ENCODE measurements around the gene SLC16A1. TPM values are rescaled to one million over a fixed set of nuclear protein-coding genes. Genes with fewer than 3 reads are reported as not detected.
A peak's percentile ranks its signal among the peaks of the same experiment; 100 is the strongest.
"Not testable (repeated sequence)": the region's sequence is repeated elsewhere in the genome, so short reads cannot be mapped to it uniquely, and the experiment has no call there.

Gene SLC16A1
- 104 and 107 TPM in 2 replicates for total RNA-seq (2014; rRNA removed; shearing (Covaris generic); ENCODE audit: low replicate concordance)

GRCh38 chr1:112955773-112956543, at the start of gene SLC16A1:
TSS of gene SLC16A1 (minus strand) at chr1:112956196. CDS start at chr1:112929308, 26,888 bp downstream.
- peaks cover 61% of the 10 kb centered on the region for H3K36me3 ChIP-seq
- H3K4me3 ChIP-seq: peak within 1 kb of the TSS; percentile 96
- H3K9me3 ChIP-seq: no peaks in the 10 kb centered on the region
- peak; percentile 97 for DNase-seq
- no peaks in the 10 kb centered on the region for H3K27me3 ChIP-seq

- Histone ChIP-seq H3K36me3 (peaks cover 41% of the 10 kb centered on the region), H3K27me3 (no peaks in the 10 kb centered on the region), H3K4me3 (no peak overlapping the region), H3K9me3 (no peaks in the 10 kb centered on the region)
- no peak for DNase-seq
Measured at GRCh38 chr1:113003751-113004690, 48.0 kb upstream of the SLC16A1 start.

- no peaks in the 10 kb centered on the region for H3K9me3 ChIP-seq
- no peaks in the 10 kb centered on the region for H3K27me3 ChIP-seq
- no peak overlapping the region for H3K4me3 ChIP-seq
- H3K36me3 ChIP-seq: peaks cover 37% of the 10 kb centered on the region
- DNase-seq: no peak
Measured at GRCh38 chr1:113002297-113002696, 46.3 kb upstream of the SLC16A1 start.

- Histone ChIP-seq H3K4me3 (no peak overlapping the region), H3K36me3 (peaks cover 31% of the 10 kb centered on the region), H3K9me3 (no peaks in the 10 kb centered on the region), H3K27me3 (no peaks in the 10 kb centered on the region)
- DNase-seq: peak; percentile 64
Measured at GRCh38 chr1:112998592-112999235, 42.7 kb upstream of the SLC16A1 start.

- no peak for DNase-seq
- H3K4me3 ChIP-seq: no peak overlapping the region
- peaks cover 24% of the 10 kb centered on the region for H3K36me3 ChIP-seq
- H3K27me3 ChIP-seq: no peaks in the 10 kb centered on the region
- no peaks in the 10 kb centered on the region for H3K9me3 ChIP-seq
Measured at GRCh38 chr1:112997781-112998180, 41.8 kb upstream of the SLC16A1 start.

GRCh38 chr1:112995890-112996289, 39.9 kb upstream of the SLC16A1 start:
- H3K36me3 ChIP-seq: peaks cover 17% of the 10 kb centered on the region
- no peak for DNase-seq
- no peaks in the 10 kb centered on the region for H3K27me3 ChIP-seq
- H3K9me3 ChIP-seq: no peaks in the 10 kb centered on the region
- H3K4me3 ChIP-seq: no peak overlapping the region

GRCh38 chr1:112995021-112995420, 39.0 kb upstream of the SLC16A1 start:
- DNase-seq: not testable (repeated sequence)

GRCh38 chr1:112992780-112993179, 36.8 kb upstream of the SLC16A1 start:
- H3K9me3 ChIP-seq: no peaks in the 10 kb centered on the region
- no peak overlapping the region for H3K4me3 ChIP-seq
- H3K36me3 ChIP-seq: peaks cover 3% of the 10 kb centered on the region; the same call in 1 of the 2 replicates
- DNase-seq: no peak
- no peaks in the 10 kb centered on the region for H3K27me3 ChIP-seq

More at GRCh38 chr1:112995021-112995420, 39.0 kb upstream of the SLC16A1 start:
- H3K27me3 ChIP-seq, H3K9me3 ChIP-seq, H3K4me3 ChIP-seq: not testable (repeated sequence)
- peaks cover 16% of the 10 kb centered on the region for H3K36me3 ChIP-seq

- Histone ChIP-seq H3K27me3 (no peaks in the 10 kb centered on the region), H3K36me3 (peaks cover 6% of the 10 kb centered on the region; the same call in 1 of the 2 replicates), H3K4me3 (no peak overlapping the region), H3K9me3 (no peaks in the 10 kb centered on the region)
- no peak for DNase-seq
Measured at GRCh38 chr1:112991402-112992120, 35.6 kb upstream of the SLC16A1 start.

GRCh38 chr1:112990271-112990670, 34.3 kb upstream of the SLC16A1 start:
- Histone ChIP-seq H3K27me3 (no peaks in the 10 kb centered on the region), H3K4me3 (no peak overlapping the region), H3K9me3 (no peaks in the 10 kb centered on the region), H3K36me3 (peaks cover 10% of the 10 kb centered on the region; the same call in 1 of the 2 replicates)
- DNase-seq: no peak

GRCh38 chr1:112988367-112988766, 32.4 kb upstream of the SLC16A1 start:
- no peaks in the 10 kb centered on the region for H3K27me3 ChIP-seq
- no peak overlapping the region for H3K4me3 ChIP-seq
- H3K9me3 ChIP-seq: no peaks in the 10 kb centered on the region
- no peak for DNase-seq
- H3K36me3 ChIP-seq: peaks cover 14% of the 10 kb centered on the region; the same call in 1 of the 2 replicates

- Histone ChIP-seq H3K4me3 (no peak overlapping the region), H3K9me3 (no peaks in the 10 kb centered on the region), H3K36me3 (peaks cover 14% of the 10 kb centered on the region), H3K27me3 (no peaks in the 10 kb centered on the region)
- DNase-seq: no peak
Measured at GRCh38 chr1:112985123-112985522, 29.1 kb upstream of the SLC16A1 start.

GRCh38 chr1:112983537-112984131, 27.6 kb upstream of the SLC16A1 start:
- Histone ChIP-seq H3K9me3 (no peaks in the 10 kb centered on the region), H3K36me3 (peaks cover 12% of the 10 kb centered on the region), H3K4me3 (no peak overlapping the region), H3K27me3 (no peaks in the 10 kb centered on the region)
- no peak for DNase-seq

- H3K4me3 ChIP-seq: no peak overlapping the region
- H3K9me3 ChIP-seq: no peaks in the 10 kb centered on the region
- no peak for DNase-seq
- H3K36me3 ChIP-seq: peaks cover 12% of the 10 kb centered on the region
- no peaks in the 10 kb centered on the region for H3K27me3 ChIP-seq
Measured at GRCh38 chr1:112982853-112983536, 27.0 kb upstream of the SLC16A1 start.

- no peaks in the 10 kb centered on the region for H3K27me3 ChIP-seq
- H3K36me3 ChIP-seq: peaks cover 9% of the 10 kb centered on the region
- no peak overlapping the region for H3K4me3 ChIP-seq
- H3K9me3 ChIP-seq: no peaks in the 10 kb centered on the region
- DNase-seq: no peak
Measured at GRCh38 chr1:112982328-112982727, 26.3 kb upstream of the SLC16A1 start.
